Lower leg skin (tissue), 3 donors: ENCODE measurements around the gene MRPL10.

Experiments used
- POLR2A ChIP-seq, 2 donors: fragments of 450-650 bp; IDR thresholded peaks; one replicate each; pipeline ENCODE4 v1.6.1; 2016 to 2017; ENCODE audit warnings: antibody characterized with exemption in 2 of 2, mild to moderate bottlenecking in 1 of 2, moderate library complexity in 1 of 2
- TF ChIP-seq, protein P1 (sequence below), 3 donors: fragments of 450-650 bp; IDR thresholded peaks; one replicate each; pipeline ENCODE4 v1.5.1; 2016; ENCODE audit warnings: antibody characterized with exemption in 3 of 3, mild to moderate bottlenecking in 3 of 3, moderate library complexity in 2 of 3

DNA sequence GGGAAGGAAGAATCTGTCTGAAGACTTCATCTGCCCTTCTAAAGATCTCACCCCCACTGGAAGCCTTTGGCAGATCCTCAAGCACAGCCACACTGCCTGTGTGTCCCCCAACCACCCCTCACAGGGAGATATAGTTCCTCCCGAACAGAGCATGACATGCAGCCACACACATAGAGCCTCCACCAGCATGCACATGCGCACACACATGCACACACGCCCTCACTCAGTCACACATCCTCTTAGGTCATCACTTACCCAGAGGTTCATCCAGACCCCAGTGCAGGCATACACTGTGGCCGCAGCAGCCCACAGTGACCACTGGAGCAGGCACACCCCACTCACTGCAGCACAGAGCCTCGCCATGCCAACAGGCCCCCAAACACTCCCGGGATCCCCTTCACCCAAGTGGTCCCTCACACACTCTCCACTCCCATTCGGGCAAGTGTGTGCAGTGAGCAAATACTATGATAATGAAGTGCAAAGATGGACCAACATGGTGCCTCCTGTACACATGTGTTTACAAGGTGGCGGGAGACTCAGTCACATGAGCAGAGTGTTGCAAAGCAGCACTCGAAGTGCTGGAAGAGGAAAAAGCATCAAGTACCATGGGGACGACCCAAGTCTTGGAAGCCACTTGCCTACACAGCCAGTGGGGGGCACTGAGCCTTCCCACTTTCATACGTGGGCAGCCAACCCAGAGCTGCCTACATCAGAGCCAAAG lies 36.6 kb upstream of the MRPL10 start:
- TF ChIP-seq, protein P1, sequence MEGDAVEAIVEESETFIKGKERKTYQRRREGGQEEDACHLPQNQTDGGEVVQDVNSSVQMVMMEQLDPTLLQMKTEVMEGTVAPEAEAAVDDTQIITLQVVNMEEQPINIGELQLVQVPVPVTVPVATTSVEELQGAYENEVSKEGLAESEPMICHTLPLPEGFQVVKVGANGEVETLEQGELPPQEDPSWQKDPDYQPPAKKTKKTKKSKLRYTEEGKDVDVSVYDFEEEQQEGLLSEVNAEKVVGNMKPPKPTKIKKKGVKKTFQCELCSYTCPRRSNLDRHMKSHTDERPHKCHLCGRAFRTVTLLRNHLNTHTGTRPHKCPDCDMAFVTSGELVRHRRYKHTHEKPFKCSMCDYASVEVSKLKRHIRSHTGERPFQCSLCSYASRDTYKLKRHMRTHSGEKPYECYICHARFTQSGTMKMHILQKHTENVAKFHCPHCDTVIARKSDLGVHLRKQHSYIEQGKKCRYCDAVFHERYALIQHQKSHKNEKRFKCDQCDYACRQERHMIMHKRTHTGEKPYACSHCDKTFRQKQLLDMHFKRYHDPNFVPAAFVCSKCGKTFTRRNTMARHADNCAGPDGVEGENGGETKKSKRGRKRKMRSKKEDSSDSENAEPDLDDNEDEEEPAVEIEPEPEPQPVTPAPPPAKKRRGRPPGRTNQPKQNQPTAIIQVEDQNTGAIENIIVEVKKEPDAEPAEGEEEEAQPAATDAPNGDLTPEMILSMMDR (IDR thresholded peaks at IDR 0.05): no peak
- no peak for TF ChIP-seq POLR2A (IDR thresholded peaks at IDR 0.05)
